Omental fat pad (tissue), 4 donors: ENCODE results near the gene GOLGA2. TPM values are rescaled to one million over a fixed set of nuclear protein-coding genes. Genes with fewer than 3 reads are reported as not detected.

Source experiments
- ATAC-seq: fragments of 150-250 bp; one replicate; pipeline ENCODE4 v1.9.1; 2016; ENCODE audit warnings: mild to moderate bottlenecking, moderate library complexity; ENCODE audit not compliant: low FRiP score
- DNase-seq: peaks from one replicate; pipeline ENCODE4 v3.0.0-alpha.2; 2019; ENCODE audit warnings: low spot score
- total RNA-seq, 4 donors: library from RNA; depleted of rRNA; stranded (reverse); fragments of >200 nt; gene quantifications; one replicate each; pipeline ENCODE4 v1.1.0, GENCODE V29; 2016
- TF ChIP-seq, protein P1 (sequence below), 3 donors: fragments of 450-650 bp; IDR thresholded peaks; one replicate each; pipeline ENCODE4 v1.5.1; 2016 to 2017; ENCODE audit warnings: antibody characterized with exemption in 3 of 3, mild to moderate bottlenecking in 3 of 3, moderate library complexity in 2 of 3

Gene GOLGA2
- total RNA-seq, 4 donors from 2014 or later, result 63.0 to 99.8 (median 75.9) TPM

- no peak for DNase-seq
- TF ChIP-seq, protein P1, sequence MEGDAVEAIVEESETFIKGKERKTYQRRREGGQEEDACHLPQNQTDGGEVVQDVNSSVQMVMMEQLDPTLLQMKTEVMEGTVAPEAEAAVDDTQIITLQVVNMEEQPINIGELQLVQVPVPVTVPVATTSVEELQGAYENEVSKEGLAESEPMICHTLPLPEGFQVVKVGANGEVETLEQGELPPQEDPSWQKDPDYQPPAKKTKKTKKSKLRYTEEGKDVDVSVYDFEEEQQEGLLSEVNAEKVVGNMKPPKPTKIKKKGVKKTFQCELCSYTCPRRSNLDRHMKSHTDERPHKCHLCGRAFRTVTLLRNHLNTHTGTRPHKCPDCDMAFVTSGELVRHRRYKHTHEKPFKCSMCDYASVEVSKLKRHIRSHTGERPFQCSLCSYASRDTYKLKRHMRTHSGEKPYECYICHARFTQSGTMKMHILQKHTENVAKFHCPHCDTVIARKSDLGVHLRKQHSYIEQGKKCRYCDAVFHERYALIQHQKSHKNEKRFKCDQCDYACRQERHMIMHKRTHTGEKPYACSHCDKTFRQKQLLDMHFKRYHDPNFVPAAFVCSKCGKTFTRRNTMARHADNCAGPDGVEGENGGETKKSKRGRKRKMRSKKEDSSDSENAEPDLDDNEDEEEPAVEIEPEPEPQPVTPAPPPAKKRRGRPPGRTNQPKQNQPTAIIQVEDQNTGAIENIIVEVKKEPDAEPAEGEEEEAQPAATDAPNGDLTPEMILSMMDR (IDR thresholded peaks at IDR 0.05), result no peak
- ATAC-seq, result no peak
Observed at GRCh38 chr9:128304971-128305288, 29.1 kb upstream of the GOLGA2 start.

DNA sequence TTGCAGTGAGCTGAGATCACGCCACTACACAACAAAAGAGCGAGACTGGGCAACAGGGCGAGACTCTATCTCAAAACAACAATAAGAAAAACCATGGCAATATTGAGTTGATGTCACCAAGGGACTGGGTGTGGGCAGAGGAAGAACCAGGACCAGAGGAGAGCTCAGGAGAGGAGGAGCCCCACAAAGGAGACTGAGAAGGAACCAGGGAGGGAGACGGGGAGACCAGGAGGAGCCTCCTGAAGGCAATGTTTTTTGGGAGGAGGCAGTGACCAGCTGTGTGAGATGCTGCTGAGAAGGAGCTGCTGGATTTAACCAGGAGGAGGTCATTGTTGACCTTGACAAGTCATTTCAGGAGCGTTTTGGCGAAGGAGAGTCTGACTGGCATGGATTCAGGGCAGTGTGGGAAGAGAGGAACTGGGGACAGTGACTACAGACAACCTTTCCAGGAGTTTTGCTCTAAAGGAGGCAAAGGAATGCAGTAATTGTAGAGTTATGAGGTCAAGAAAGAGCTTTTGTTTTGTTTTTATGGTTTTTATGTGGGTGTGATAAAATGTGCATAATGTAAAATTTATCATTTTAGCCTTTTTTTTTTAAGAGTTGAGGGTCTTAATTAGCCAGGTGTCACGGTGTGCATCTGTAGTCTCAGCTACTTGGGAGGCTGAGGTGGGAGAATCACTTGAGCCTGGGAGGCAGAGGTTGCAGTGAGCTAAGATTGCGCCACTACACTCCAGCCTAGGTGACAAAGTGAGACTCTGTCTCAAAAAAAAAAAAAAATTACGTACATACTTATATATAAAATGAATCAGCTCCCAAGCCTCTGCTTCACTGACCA lies 28.5 kb upstream of the GOLGA2 start:
- TF ChIP-seq, protein P1 (IDR thresholded peaks at IDR 0.05), result no peak
- ATAC-seq, result no peak
- no peak for DNase-seq

DNA sequence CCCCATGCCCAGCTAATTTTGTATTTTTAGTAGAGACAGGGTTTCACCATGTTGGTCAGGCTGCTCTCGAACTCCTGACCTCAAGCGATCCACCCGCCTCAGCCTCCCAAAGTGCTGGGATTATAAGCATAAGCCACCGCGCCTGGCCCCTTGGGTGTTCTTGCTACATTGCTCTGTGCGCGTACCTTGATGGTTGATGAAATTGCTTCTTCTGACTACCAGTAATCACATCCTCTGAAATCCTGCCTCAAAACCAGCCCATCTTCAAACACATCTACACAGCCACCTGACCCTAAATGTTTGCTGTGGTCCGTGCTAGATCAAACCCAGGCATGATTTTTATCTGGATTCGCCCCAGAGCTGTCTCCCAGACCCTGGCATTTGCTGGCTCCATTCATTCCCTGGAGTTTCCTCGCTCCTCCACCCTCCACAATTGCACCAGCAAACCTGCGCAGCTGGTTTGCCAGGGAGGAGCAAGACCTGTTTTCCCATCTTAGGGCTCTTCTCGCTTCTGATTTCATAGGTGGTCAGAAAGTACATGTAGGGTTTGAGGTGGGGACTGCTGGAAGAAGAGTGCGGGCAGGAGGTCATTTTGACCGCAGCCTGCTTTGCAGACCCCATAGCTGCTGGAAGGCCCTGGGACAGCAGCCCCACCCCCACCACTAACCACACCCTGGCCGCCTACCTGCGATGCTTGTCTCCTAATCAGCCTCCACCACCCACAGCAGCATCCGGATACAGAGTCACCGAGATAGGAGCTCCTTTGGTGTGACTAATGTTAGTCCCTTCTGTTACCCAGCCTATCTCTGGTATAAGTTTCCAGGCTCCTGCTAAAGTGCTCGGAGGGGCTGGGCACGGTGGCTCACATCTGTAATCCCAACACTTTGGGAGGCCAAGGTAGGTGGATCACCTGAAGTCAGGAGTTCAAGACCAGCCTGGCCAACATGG lies 23.0 kb upstream of the GOLGA2 start:
- TF ChIP-seq, protein P1 (IDR thresholded peaks at IDR 0.05), result no peak
- ATAC-seq (no peak), DNase-seq (no peak)

DNA sequence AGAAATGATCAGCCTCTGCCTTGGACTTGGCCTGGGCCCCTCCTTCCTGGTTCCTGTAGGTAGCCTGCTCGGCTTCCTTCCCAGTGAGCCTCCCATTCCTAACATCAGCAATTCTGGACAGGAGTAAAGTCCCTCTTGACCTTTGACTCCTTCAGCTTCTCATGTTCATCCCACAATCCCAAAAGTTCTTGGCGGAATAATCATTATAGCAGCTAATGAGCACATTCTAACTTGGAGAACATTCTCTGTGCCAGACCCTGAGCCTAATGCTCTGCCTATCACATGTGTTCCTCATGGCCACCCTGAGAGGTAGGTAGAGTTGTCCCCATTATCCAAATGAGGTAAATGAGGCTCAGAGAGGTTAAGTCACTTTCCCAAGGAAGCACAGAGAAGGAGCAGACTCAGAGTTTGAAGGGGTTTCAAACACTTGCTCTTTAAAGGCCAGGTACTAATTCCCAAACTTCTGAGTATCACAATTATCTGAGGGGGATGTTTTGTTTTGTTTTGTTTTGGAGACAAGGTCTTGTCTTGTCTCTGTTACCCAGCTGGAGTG lies 21.5 kb upstream of the GOLGA2 start:
- DNase-seq, result no peak
- ATAC-seq, result no peak
- TF ChIP-seq, protein P1 (IDR thresholded peaks at IDR 0.05), result no peak

DNA sequence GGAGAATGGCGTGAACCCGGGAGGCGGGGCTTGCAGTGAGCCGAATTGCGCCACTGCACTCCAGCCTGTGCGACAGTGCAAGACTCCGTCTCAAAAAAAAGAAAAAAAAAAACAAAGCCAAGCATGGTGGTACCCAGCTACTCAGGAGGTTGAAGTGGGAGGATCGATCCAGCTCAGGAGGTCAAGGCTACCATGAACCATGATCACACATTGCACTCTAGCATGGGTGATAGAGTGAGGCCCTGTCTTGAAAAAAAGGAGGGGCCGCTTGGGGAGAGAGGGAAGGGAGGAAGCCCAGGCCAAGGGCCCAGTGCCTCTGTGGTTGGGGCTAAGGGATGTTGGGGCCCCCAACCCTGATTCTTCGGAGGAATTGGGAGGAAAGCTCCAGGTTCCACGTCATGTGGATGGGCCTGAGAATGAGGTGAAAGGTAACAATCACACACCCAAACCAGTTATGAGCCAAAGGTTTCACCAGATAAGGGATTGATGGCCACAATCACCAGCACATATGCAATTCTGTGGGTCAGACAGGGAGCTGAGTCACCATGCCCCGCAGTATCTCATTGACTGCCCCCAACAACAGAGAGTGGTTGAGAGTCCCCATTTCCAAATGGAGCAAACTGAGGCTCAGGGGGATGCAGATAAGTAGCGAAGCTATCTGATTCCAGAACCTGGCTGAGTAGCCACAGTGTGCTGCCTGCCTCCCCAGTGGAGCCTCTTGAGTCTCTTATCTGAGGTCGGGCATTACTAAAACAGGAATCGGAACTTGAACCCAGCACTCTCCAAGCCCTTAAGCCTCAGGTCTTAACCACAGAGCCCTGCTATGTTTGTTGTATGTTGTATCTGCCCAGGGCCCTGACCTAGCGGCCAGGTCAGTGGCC lies 20.8 kb upstream of the GOLGA2 start:
- ATAC-seq (no peak), DNase-seq (no peak)
- TF ChIP-seq, protein P1 (IDR thresholded peaks at IDR 0.05), result no peak

DNA sequence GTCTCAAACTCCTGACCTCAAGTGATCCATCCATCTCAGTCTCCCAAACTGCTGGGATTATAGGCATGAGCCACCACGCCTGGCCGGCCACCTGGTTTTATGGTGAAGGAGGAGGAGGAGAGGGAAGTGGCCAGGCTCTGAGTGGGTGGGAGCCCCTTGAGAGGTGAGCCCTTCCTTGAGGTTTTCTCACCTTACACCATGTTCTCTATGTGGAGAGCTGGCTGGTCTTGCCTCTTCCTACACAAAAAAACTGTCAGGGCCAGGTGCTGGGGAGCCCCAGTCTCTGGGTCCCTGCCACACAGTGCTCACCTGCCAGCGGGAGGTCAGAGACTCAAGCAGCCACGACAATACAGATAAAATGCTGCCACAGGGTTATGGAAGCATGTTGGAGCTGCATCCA lies 18.3 kb upstream of the GOLGA2 start:
- ATAC-seq (no peak), DNase-seq (no peak)
- TF ChIP-seq, protein P1 (IDR thresholded peaks at IDR 0.05), result no peak
